KBM-7 (cell line): ENCODE data around the gene NIBAN1.

Experiments used
- DNase-seq: peaks from one replicate; pipeline ENCODE4 v3.0.0-alpha.2; 2015
- in situ Hi-C: fragments of 300-500 bp; cut with MboI; formaldehyde crosslinking; loops from 2 replicates; pipeline ENCODE4 v1.14.3; 2020; ENCODE audit warnings: low sequenced_read_pairs, low pct_unique_long_range_greater_than_20kb, mixed read lengths

The NIBAN1 gene

GRCh38 chr1:184928394-184928793 lies 45.9 kb downstream of the NIBAN1 start:
- in situ Hi-C loops = no loop called here
- no peak for DNase-seq
